Activated CD8-positive, alpha-beta T cell treated with anti-CD3 and anti-CD28 coated beads, Interleukin-2, amount 10 ng/mL, durations not matched to agents 7 days and 5 days (primary cell): Measurements from ENCODE around the gene PHC3. TPM values are rescaled to one million over a fixed set of nuclear protein-coding genes. Genes with fewer than 3 reads are reported as not detected.
A peak's percentile ranks its signal among the peaks of the same experiment; 100 is the strongest.

ENCODE experiments used
- ATAC-seq: fragments of 150-1000 bp; cut with Tn5 transposase; one replicate; pipeline ENCODE4 v1.10.0; 2021; ENCODE audit warnings: moderate library complexity
- CTCF ChIA-PET: fragments of 350-600 bp; sonication (Branson Sonifier 250); formaldehyde crosslinking; loops from one replicate; lab custom pipeline; 2021; ENCODE audit warnings: antibody characterized with exemption; lab: Charles Lee
- POLR2A ChIA-PET: fragments of 350-600 bp; sonication (Branson Sonifier 250); formaldehyde crosslinking; loops from one replicate; lab custom pipeline; 2021; ENCODE audit warnings: antibody characterized with exemption; lab: Charles Lee
- DNase-seq: peaks from one replicate; pipeline ENCODE4 v3.0.0-alpha.2; 2020
- H3K27ac Mint-ChIP-seq: one replicate; pipeline ENCODE4 v1.8.0; 2021; ENCODE audit warnings: mild to moderate bottlenecking, mixed read lengths
- H3K27me3 Mint-ChIP-seq: one replicate; pipeline ENCODE4 v1.8.0; 2021; ENCODE audit warnings: low read depth, mixed read lengths
- H3K36me3 Mint-ChIP-seq: one replicate; pipeline ENCODE4 v1.8.0; 2021; ENCODE audit warnings: low read depth, mixed read lengths
- H3K4me1 Mint-ChIP-seq: one replicate; pipeline ENCODE4 v1.8.0; 2021; ENCODE audit warnings: low read depth, mixed read lengths
- H3K4me3 Mint-ChIP-seq: one replicate; pipeline ENCODE4 v1.8.0; 2021; ENCODE audit warnings: mild to moderate bottlenecking, mixed read lengths
- H3K9me3 Mint-ChIP-seq: one replicate; pipeline ENCODE4 v1.8.0; 2022; ENCODE audit warnings: mixed read lengths; ENCODE audit not compliant: insufficient read depth
- total RNA-seq, 2 experiments: library from RNA; stranded (reverse); gene quantifications; one replicate each; pipeline ENCODE4 v1.2.3, GENCODE V29; 2021

Gene PHC3
- total RNA-seq, 2 experiments from 2014 or later = 54.0 to 68.1 TPM

- Mint-ChIP-seq H3K36me3 (peaks cover 40% of the 10 kb centered on the region), H3K4me3 (peak overlapping the region; percentile 32), H3K27me3 (no peaks in the 10 kb centered on the region), H3K4me1 (peaks cover 29% of the 10 kb centered on the region), H3K27ac (peak overlapping the region; percentile 90), H3K9me3 (no peaks in the 10 kb centered on the region)
- DNase-seq (no peak), ATAC-seq (peak; percentile 33)
- ChIA-PET CTCF (interaction anchor here (0.7 kb wide), 1 partner anchor 30 kb away, joined by 3 read pairs; no protein-coding TSS in a partner anchor), POLR2A (interaction anchor here (1.0 kb wide), 1 partner anchor 26 kb away, joined by 6 read pairs; no protein-coding TSS in a partner anchor)
These were observed 26.9 kb downstream of the PHC3 start for GRCh38 chr3:170154569-170155143.

- ChIA-PET POLR2A (no interaction called here), CTCF (interaction anchor here (0.7 kb wide), 1 partner anchor 29 kb away, joined by 3 read pairs; no protein-coding TSS in a partner anchor)
- H3K27me3 Mint-ChIP-seq = no peaks in the 10 kb centered on the region
- ATAC-seq (no peak), DNase-seq (no peak)
- no peaks in the 10 kb centered on the region for H3K9me3 Mint-ChIP-seq
- H3K27ac Mint-ChIP-seq = no peak overlapping the region
- peaks cover 38% of the 10 kb centered on the region for H3K36me3 Mint-ChIP-seq
- H3K4me1 Mint-ChIP-seq = peaks cover 27% of the 10 kb centered on the region
- H3K4me3 Mint-ChIP-seq = no peak overlapping the region
These were observed 27.4 kb downstream of the PHC3 start for GRCh38 chr3:170154084-170154483.

- CTCF ChIA-PET = interaction anchor here (0.6 to 1.8 kb wide), 3 partner anchors 10 to 46 kb away, joined by 3 to 6 read pairs (median 4); no protein-coding TSS in a partner anchor
- POLR2A ChIA-PET = no interaction called here
- peaks cover 27% of the 10 kb centered on the region for H3K4me1 Mint-ChIP-seq
These were observed 30.0 kb downstream of the PHC3 start for GRCh38 chr3:170151536-170151935.

GRCh38 chr3:170149016-170149415 is 32.5 kb downstream of the PHC3 start:
- no peak overlapping the region for H3K4me3 Mint-ChIP-seq
- DNase-seq (no peak), ATAC-seq (no peak)
- no peaks in the 10 kb centered on the region for H3K27me3 Mint-ChIP-seq
- peaks cover 21% of the 10 kb centered on the region for H3K4me1 Mint-ChIP-seq
- H3K27ac Mint-ChIP-seq = no peak overlapping the region
- ChIA-PET POLR2A (no interaction called here), CTCF (interaction anchor here (1.2 kb wide), 1 partner anchor 10 kb away, joined by 4 read pairs; no protein-coding TSS in a partner anchor)
- H3K36me3 Mint-ChIP-seq = peaks cover 39% of the 10 kb centered on the region
- H3K9me3 Mint-ChIP-seq = no peaks in the 10 kb centered on the region

More at GRCh38 chr3:170151536-170151935, 30.0 kb downstream of the PHC3 start:
- no peaks in the 10 kb centered on the region for H3K9me3 Mint-ChIP-seq
- no peak overlapping the region for H3K27ac Mint-ChIP-seq
- H3K36me3 Mint-ChIP-seq = peaks cover 37% of the 10 kb centered on the region
- no peaks in the 10 kb centered on the region for H3K27me3 Mint-ChIP-seq
- no peak for ATAC-seq
- DNase-seq = no peak
- H3K4me3 Mint-ChIP-seq = no peak overlapping the region

GRCh38 chr3:170145278-170145677 is 36.3 kb downstream of the PHC3 start:
- no peak for DNase-seq
- POLR2A ChIA-PET = interaction anchor here (0.6 to 1.1 kb wide), 2 partner anchors 17 to 131 kb away, joined by 3 to 4 read pairs; no protein-coding TSS in a partner anchor
- Mint-ChIP-seq H3K27me3 (no peaks in the 10 kb centered on the region), H3K9me3 (no peaks in the 10 kb centered on the region), H3K27ac (no peak overlapping the region), H3K4me3 (no peak overlapping the region), H3K4me1 (peaks cover 9% of the 10 kb centered on the region), H3K36me3 (peaks cover 40% of the 10 kb centered on the region)
- ATAC-seq = no peak
- CTCF ChIA-PET = interaction anchor here (0.5 to 1.2 kb wide), 2 partner anchors 9 to 359 kb away, joined by 3 read pairs; no protein-coding TSS in a partner anchor

GRCh38 chr3:170144437-170144843 is 37.1 kb downstream of the PHC3 start:
- no peaks in the 10 kb centered on the region for H3K9me3 Mint-ChIP-seq
- CTCF ChIA-PET = no interaction called here
- no peak overlapping the region for H3K27ac Mint-ChIP-seq
- POLR2A ChIA-PET = no interaction called here
- DNase-seq (no peak), ATAC-seq (no peak)
- no peak overlapping the region for H3K4me3 Mint-ChIP-seq
- peaks cover 34% of the 10 kb centered on the region for H3K36me3 Mint-ChIP-seq
- H3K4me1 Mint-ChIP-seq = peaks cover 9% of the 10 kb centered on the region
- no peaks in the 10 kb centered on the region for H3K27me3 Mint-ChIP-seq

GRCh38 chr3:170142373-170142772 is 39.2 kb downstream of the PHC3 start:
- no peaks in the 10 kb centered on the region for H3K27me3 Mint-ChIP-seq
- DNase-seq (no peak), ATAC-seq (no peak)
- CTCF ChIA-PET = interaction anchor here (0.6 to 2.0 kb wide), 4 partner anchors 9 to 215 kb away, joined by 3 to 6 read pairs (median 4); partner anchors contain the start of gene SKIL
- POLR2A ChIA-PET = interaction anchor here (1.0 kb wide), 1 partner anchor 10 kb away, joined by 4 read pairs; no protein-coding TSS in a partner anchor
- no peak overlapping the region for H3K4me3 Mint-ChIP-seq
- H3K27ac Mint-ChIP-seq = no peak overlapping the region
- H3K36me3 Mint-ChIP-seq = peaks cover 29% of the 10 kb centered on the region
- H3K4me1 Mint-ChIP-seq = peaks cover 11% of the 10 kb centered on the region
- H3K9me3 Mint-ChIP-seq = no peaks in the 10 kb centered on the region

GRCh38 chr3:170137986-170138385 is 43.5 kb downstream of the PHC3 start:
- Mint-ChIP-seq H3K9me3 (peaks cover 10% of the 10 kb centered on the region), H3K36me3 (peaks cover 51% of the 10 kb centered on the region), H3K27ac (no peak overlapping the region), H3K4me3 (no peak overlapping the region), H3K4me1 (peaks cover 6% of the 10 kb centered on the region), H3K27me3 (no peaks in the 10 kb centered on the region)
- DNase-seq (no peak), ATAC-seq (no peak)
- ChIA-PET CTCF (no interaction called here), POLR2A (interaction anchor here (1.1 kb wide), 1 partner anchor 11 kb away, joined by 3 read pairs; no protein-coding TSS in a partner anchor)

- H3K27ac Mint-ChIP-seq = peak overlapping the region; percentile 39
- peak; percentile 28 for DNase-seq
- H3K4me3 Mint-ChIP-seq = no peak overlapping the region
- CTCF ChIA-PET = interaction anchor here (0.6 to 1.2 kb wide), 2 partner anchors 10 to 42 kb away, joined by 3 read pairs; no protein-coding TSS in a partner anchor
- peaks cover 10% of the 10 kb centered on the region for H3K9me3 Mint-ChIP-seq
- POLR2A ChIA-PET = interaction anchor here (0.6 kb wide), 1 partner anchor 8 kb away, joined by 4 read pairs; no protein-coding TSS in a partner anchor
- peaks cover 25% of the 10 kb centered on the region for H3K4me1 Mint-ChIP-seq
- ATAC-seq = no peak
- peaks cover 73% of the 10 kb centered on the region for H3K36me3 Mint-ChIP-seq
- H3K27me3 Mint-ChIP-seq = no peaks in the 10 kb centered on the region
These were observed 49.2 kb downstream of the PHC3 start for GRCh38 chr3:170132335-170132734.

GRCh38 chr3:170130532-170130931 is 51.0 kb downstream of the PHC3 start:
- H3K9me3 Mint-ChIP-seq = peaks cover 10% of the 10 kb centered on the region
- DNase-seq (no peak), ATAC-seq (no peak)
- ChIA-PET CTCF (no interaction called here), POLR2A (no interaction called here)
- H3K27me3 Mint-ChIP-seq = no peaks in the 10 kb centered on the region
- peaks cover 27% of the 10 kb centered on the region for H3K4me1 Mint-ChIP-seq
- H3K27ac Mint-ChIP-seq = no peak overlapping the region
- H3K36me3 Mint-ChIP-seq = peaks cover 63% of the 10 kb centered on the region
- no peak overlapping the region for H3K4me3 Mint-ChIP-seq

- ChIA-PET CTCF (interaction anchor here (0.7 to 1.3 kb wide), 4 partner anchors 23 to 266 kb away, joined by 3 to 4 read pairs (median 4); no protein-coding TSS in a partner anchor), POLR2A (interaction anchor here (0.7 kb wide), 1 partner anchor 17 kb away, joined by 3 read pairs; no protein-coding TSS in a partner anchor)
- H3K36me3 Mint-ChIP-seq = peaks cover 52% of the 10 kb centered on the region
- H3K9me3 Mint-ChIP-seq = peaks cover 6% of the 10 kb centered on the region
- H3K27me3 Mint-ChIP-seq = no peaks in the 10 kb centered on the region
- peak overlapping the region; percentile 69 for H3K27ac Mint-ChIP-seq
- H3K4me3 Mint-ChIP-seq = peak overlapping the region; percentile 9
- peak; percentile 59 for ATAC-seq
- DNase-seq = no peak
- peaks cover 27% of the 10 kb centered on the region for H3K4me1 Mint-ChIP-seq
These were observed 52.5 kb downstream of the PHC3 start for GRCh38 chr3:170128977-170129431.
